K562 (cell line): ENCODE results near the gene GALNT17. TPM values are rescaled to one million over a fixed set of nuclear protein-coding genes. Genes with fewer than 3 reads are reported as not detected.

Experiments
- ATAC-seq: fragments of 200-7000 bp; cut with Tn5 transposase; 3 replicates; pipeline ENCODE4 v1.9.1; 2020; ENCODE audit warnings: moderate library complexity
- BruUV-seq: library from RNA; stranded (reverse); fragments of 400-500 nt; replicated peaks from 2 replicates; lab custom pipeline; 2021; lab: Mats Ljungman, UMichigan
- CTCF ChIA-PET: fragments of 300-600 bp; formaldehyde crosslinking; extraction: SDS; loops from one replicate; lab custom pipeline; 2021; ENCODE audit warnings: low intra/inter-chr PET ratio; lab: Yijun Ruan, JAX
- POLR2A ChIA-PET: fragments of 300-600, 350-650 bp; sonication (Branson Sonifier 250); formaldehyde crosslinking; extraction: SDS; loops from one replicate; lab custom pipeline; 2021; ENCODE audit warnings: antibody characterized with exemption, inconsistent platforms; lab: Yijun Ruan, JAX
- DNase-seq, 4 experiments: peaks; one replicate each; pipeline versions ENCODE4 v3.0.0 to v3.0.0-alpha.2; 2011 to 2018; ENCODE audit warnings: low spot score in 3 of 4, mixed read lengths in 3 of 4; ENCODE audit errors: extremely low read depth in 1 of 4
- FAIRE-seq: peaks from 2 replicates; lab custom pipeline; 2011; peaks lifted over from hg19 to GRCh38; lab: Jason Lieb, UNC
- H2AFZ ChIP-seq: 2 replicates; pipeline ENCODE4 v1.6.0; 2011; ENCODE audit warnings: low read depth, low read length, control low read depth, inconsistent platforms
- H3K27ac ChIP-seq: fragments of 200-600 bp; 3 replicates; pipeline ENCODE4 v1.8.0; 2011; ENCODE audit warnings: low read depth, mild to moderate bottlenecking, control low read depth, inconsistent platforms, low read length, moderate library complexity, mixed read lengths; ENCODE audit errors: extremely low read depth
- H3K27me3 ChIP-seq, 2 experiments: fragments of 300-600 bp in 1 of 2; 2 replicates in 1 of 2; 3 replicates in 1 of 2; pipeline versions ENCODE4 v1.6.0 to v1.8.0; 2011; ENCODE audit warnings: inconsistent platforms in 2 of 2, low read length in 2 of 2, mild to moderate bottlenecking in 1 of 2, mixed read lengths in 1 of 2, moderate library complexity in 1 of 2; ENCODE audit not compliant: control insufficient read depth in 2 of 2, insufficient read depth in 2 of 2
- H3K36me3 ChIP-seq: fragments of 300-600 bp; 3 replicates; pipeline ENCODE4 v1.8.0; 2011; ENCODE audit warnings: mild to moderate bottlenecking, low read length, inconsistent platforms; ENCODE audit not compliant: control insufficient read depth, insufficient read depth
- H3K4me1 ChIP-seq, 2 experiments: fragments of 200-600 bp in 1 of 2; replicated peaks in 1 of 2; 2 replicates in 1 of 2; 3 replicates in 1 of 2; pipeline versions ENCODE4 v1.5.1 to v1.8.0; 2011; ENCODE audit warnings: inconsistent platforms in 2 of 2, low read length in 2 of 2, mild to moderate bottlenecking in 1 of 2, mixed read lengths in 1 of 2, moderate library complexity in 1 of 2; ENCODE audit not compliant: control insufficient read depth in 2 of 2, insufficient read depth in 2 of 2
- H3K4me2 ChIP-seq: 2 replicates; pipeline ENCODE4 v1.6.1; 2011; ENCODE audit warnings: low read length, control low read depth, inconsistent platforms, mixed read lengths; ENCODE audit not compliant: insufficient read depth
- H3K4me3 ChIP-seq: fragments of 200-600 bp; sonication (generic), shearing (Covaris generic); 2 replicates; pipeline ENCODE4 v1.5.1; 2016; ENCODE audit warnings: control low read depth, inconsistent platforms
- H3K79me2 ChIP-seq: fragments of 200-600 bp; 3 replicates; pipeline ENCODE4 v1.8.0; 2011; ENCODE audit warnings: low read length, inconsistent platforms; ENCODE audit not compliant: control insufficient read depth, insufficient read depth
- H3K9ac ChIP-seq, 2 experiments: 2 replicates each; pipeline versions ENCODE4 v1.6.0 to v1.6.1; 2011; ENCODE audit warnings: low read depth in 2 of 2, low read length in 2 of 2, control low read depth in 1 of 2, inconsistent platforms in 1 of 2, mild to moderate bottlenecking in 1 of 2, mixed read lengths in 1 of 2; ENCODE audit not compliant: insufficient read depth in 1 of 2
- H3K9me1 ChIP-seq: one replicate; pipeline ENCODE4 v1.6.0; 2011; ENCODE audit warnings: inconsistent platforms, mild to moderate bottlenecking, low read length, moderate library complexity; ENCODE audit not compliant: control insufficient read depth, insufficient read depth
- H3K9me3 ChIP-seq: replicated peaks from 2 replicates; pipeline ENCODE4 v1.5.1; 2011; ENCODE audit warnings: low read depth, low read length, inconsistent platforms; ENCODE audit not compliant: control insufficient read depth, insufficient read depth
- H4K20me1 ChIP-seq: replicated peaks from 2 replicates; pipeline ENCODE4 v1.6.1; 2011; ENCODE audit warnings: low read length, inconsistent platforms, mixed read lengths; ENCODE audit not compliant: control insufficient read depth, insufficient read depth
- ARID2 ChIP-seq: fragments of 450-650 bp; IDR thresholded peaks from 2 replicates; pipeline ENCODE4 v1.6.1; 2017; ENCODE audit warnings: antibody characterized with exemption, mild to moderate bottlenecking
- ETV6 ChIP-seq, 3 experiments: fragments of 150-350 bp in 1 of 3; sonication (generic) in 1 of 3; formaldehyde crosslinking in 1 of 3; IDR thresholded peaks; 2 replicates each; pipeline versions ENCODE4 v1.6.1 to v1.8.0; 2014 to 2022; ENCODE audit warnings: borderline replicate concordance in 2 of 3, low read depth in 2 of 3, antibody characterized with exemption in 1 of 3, low read length in 1 of 3, mild to moderate bottlenecking in 1 of 3, missing genetic modification reagents in 1 of 3
- MLX ChIP-seq, 2 experiments: fragments of 450-650 bp in 1 of 2; sonication (generic) in 1 of 2; formaldehyde crosslinking; conservative IDR thresholded peaks; 2 replicates each; pipeline versions ENCODE4 v1.4.0 to v1.8.1; 2020 to 2022; ENCODE audit warnings: mild to moderate bottlenecking in 1 of 2, missing genetic modification reagents in 1 of 2
- PCBP2 ChIP-seq: fragments of 200-400 bp; formaldehyde crosslinking; IDR thresholded peaks from 2 replicates; pipeline ENCODE4 v1.6.1; 2018; ENCODE audit warnings: low read length, low read depth, mild to moderate bottlenecking, moderate library complexity; ENCODE audit not compliant: poor library complexity, severe bottlenecking
- PML ChIP-seq: IDR thresholded peaks from 2 replicates; pipeline ENCODE4 v1.6.1; 2012; ENCODE audit warnings: low read length, inconsistent platforms
- RNF219 ChIP-seq: fragments of 250-450 bp; sonication (Bioruptor Pico); IDR thresholded peaks from 2 replicates; pipeline ENCODE4 v1.5.0; 2022; ENCODE audit warnings: mild to moderate bottlenecking
- SIX5 ChIP-seq, 2 experiments: IDR thresholded peaks; 2 replicates each; pipeline ENCODE4 v1.6.1; 2011; ENCODE audit warnings: low read length in 2 of 2, borderline replicate concordance in 1 of 2, low read depth in 1 of 2, mild to moderate bottlenecking in 1 of 2, moderate library complexity in 1 of 2; ENCODE audit not compliant: insufficient read depth in 1 of 2
- SMARCC2 ChIP-seq: fragments of 450-650 bp; IDR thresholded peaks from 2 replicates; pipeline ENCODE4 v1.6.1; 2017; ENCODE audit warnings: antibody characterized with exemption, moderate library complexity, mild to moderate bottlenecking, low read depth
- ZKSCAN1 ChIP-seq: fragments of 150-350 bp; IDR thresholded peaks from 2 replicates; pipeline ENCODE4 v1.6.1; 2016; ENCODE audit warnings: low read depth, low read length
- ZNF354B ChIP-seq: fragments of 250-450 bp; sonication (Bioruptor Pico); IDR thresholded peaks from 2 replicates; pipeline ENCODE4 v1.4.0; 2020
- WGBS: fragments of 100-300 bp; shearing (Covaris generic); methylation state at CpG from one replicate; pipeline ENCODE4 v1.1.6; 2016; ENCODE audit warnings: low coverage, mixed read lengths; ENCODE audit not compliant: insufficient coverage; ENCODE audit errors: missing lambda C conversion rate; 5-methylcytosine and 5-hydroxymethylcytosine counted together
- in situ Hi-C: fragments of 300-500 bp; cut with MboI; formaldehyde crosslinking; loops from 4 replicates; pipeline ENCODE4 v1.15.0; 2018; ENCODE audit warnings: inconsistent platforms, mixed read lengths
- intact Hi-C: fragments of 100-400 bp; cut with micrococcal nuclease; formaldehyde crosslinking; loops from 2 replicates; pipeline ENCODE4 v1.14.2; 2022
- polyA plus RNA-seq, 8 experiments: library from polyadenylated mRNA; depleted of rRNA in 4 of 8; stranded (reverse) in 5 of 8; unstranded in 3 of 8; fragments of >200 nt; fragmentation: Nextera tagmentation in 2 of 8; fragmentation: Illumina TruSeq in 1 of 8; extraction: Ambion mirVana in 2 of 8; extraction: Trizol in 1 of 8; gene quantifications; 2 replicates each; pipeline versions ENCODE4 v1.2.1 to v1.2.3, GENCODE V29; 2011 to 2014; ENCODE audit warnings: inconsistent platforms in 1 of 8, missing spikeins in 1 of 8
- total RNA-seq, 7 experiments: library from RNA; depleted of rRNA in 6 of 7; stranded (reverse); fragments of >200 nt in 6 of 7; fragmentation: Illumina TruSeq in 2 of 7; extraction: Trizol in 2 of 7; gene quantifications; 2 replicates each; pipeline versions ENCODE4 v1.2.1 to v1.2.3, GENCODE V29; 2011 to 2021; ENCODE audit warnings: low replicate concordance in 1 of 7
- TF ChIP-seq, protein P1 (sequence below): sonication (generic); formaldehyde crosslinking; IDR thresholded peaks from 2 replicates; pipeline ENCODE4 v1.8.0; 2022; ENCODE audit warnings: mild to moderate bottlenecking, low read depth, missing genetic modification reagents
- TF ChIP-seq, protein P2 (sequence below): fragments of 200-800 bp; sonication (Bioruptor generic); IDR thresholded peaks from 2 replicates; pipeline ENCODE4 v1.6.1; 2017; ENCODE audit warnings: missing genetic modification characterization, missing compliant biosample characterization

Gene GALNT17
- total and polyA plus RNA-seq, 9 of the 15 experiments (the other 6 are each of a cell fraction or from before 2014, with no cell fraction given), result not detected

- Histone ChIP-seq H3K9me1 (no peaks in the 10 kb centered on the region), H3K9me3 (no peaks in the 10 kb centered on the region), H3K27me3 (peaks cover 0 to 4% of the 10 kb centered on the region in 2 experiments; a peak in 1 of 5 replicates), H2AFZ (no peak overlapping the region), H3K9ac (no peak overlapping the region), H3K36me3 (no peaks in the 10 kb centered on the region), H3K4me2 (no peak overlapping the region)
- no TSS peak for BruUV-seq
- no peak for ATAC-seq
- TF ChIP-seq ZKSCAN1 (no peak), PCBP2 (no peak), SMARCC2 (no peak), MLX (CRISPR knock-in tag; conservative IDR thresholded peaks at IDR 0.05) (no peak), ETV6 (IDR thresholded peaks at IDR 0.05; ENCODE audit: borderline replicate concordance in 1 of 2, low read depth in 2 of 2, low read length in 1 of 2) (no peak), ETV6 (CRISPR knock-in tag; IDR thresholded peaks at IDR 0.05; ENCODE audit: borderline replicate concordance) (no peak), ARID2 (no peak), ZNF354B (no peak), SIX5 (IDR thresholded peaks at IDR 0.05; ENCODE audit: borderline replicate concordance in 1 of 2, insufficient read depth in 1 of 2, low read depth in 1 of 2, low read length in 2 of 2) (no peak), PML (no peak), RNF219 (CRISPR knock-in tag) (no peak)
- TF ChIP-seq, protein P1, sequence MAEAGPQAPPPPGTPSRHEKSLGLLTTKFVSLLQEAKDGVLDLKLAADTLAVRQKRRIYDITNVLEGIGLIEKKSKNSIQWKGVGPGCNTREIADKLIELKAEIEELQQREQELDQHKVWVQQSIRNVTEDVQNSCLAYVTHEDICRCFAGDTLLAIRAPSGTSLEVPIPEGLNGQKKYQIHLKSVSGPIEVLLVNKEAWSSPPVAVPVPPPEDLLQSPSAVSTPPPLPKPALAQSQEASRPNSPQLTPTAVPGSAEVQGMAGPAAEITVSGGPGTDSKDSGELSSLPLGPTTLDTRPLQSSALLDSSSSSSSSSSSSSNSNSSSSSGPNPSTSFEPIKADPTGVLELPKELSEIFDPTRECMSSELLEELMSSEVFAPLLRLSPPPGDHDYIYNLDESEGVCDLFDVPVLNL (CRISPR knock-in tag), result no peak
- TF ChIP-seq, protein P2, sequence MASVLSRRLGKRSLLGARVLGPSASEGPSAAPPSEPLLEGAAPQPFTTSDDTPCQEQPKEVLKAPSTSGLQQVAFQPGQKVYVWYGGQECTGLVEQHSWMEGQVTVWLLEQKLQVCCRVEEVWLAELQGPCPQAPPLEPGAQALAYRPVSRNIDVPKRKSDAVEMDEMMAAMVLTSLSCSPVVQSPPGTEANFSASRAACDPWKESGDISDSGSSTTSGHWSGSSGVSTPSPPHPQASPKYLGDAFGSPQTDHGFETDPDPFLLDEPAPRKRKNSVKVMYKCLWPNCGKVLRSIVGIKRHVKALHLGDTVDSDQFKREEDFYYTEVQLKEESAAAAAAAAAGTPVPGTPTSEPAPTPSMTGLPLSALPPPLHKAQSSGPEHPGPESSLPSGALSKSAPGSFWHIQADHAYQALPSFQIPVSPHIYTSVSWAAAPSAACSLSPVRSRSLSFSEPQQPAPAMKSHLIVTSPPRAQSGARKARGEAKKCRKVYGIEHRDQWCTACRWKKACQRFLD (CRISPR knock-in tag), result no peak
- TF ChIP-seq, all 486 proteins: peak for 0
- Histone ChIP-seq H4K20me1 (no peaks in the 10 kb centered on the region), H3K27ac (no peak overlapping the region), H3K4me3 (no peak overlapping the region), H3K4me1 (no peaks in the 10 kb centered on the region), H3K79me2 (no peaks in the 10 kb centered on the region)
- WGBS, result 0% methylated on average over 1 of the region's 1 CpG
- ChIA-PET POLR2A (no interaction called here), CTCF (no interaction called here)
- FAIRE-seq (no peak), DNase-seq (no peak)
- in situ Hi-C loops, result no loop called here
- intact Hi-C loops, result no loop called here
These were observed 298.3 kb downstream of the GALNT17 start for GRCh38 chr7:71430246-71430645.
